ENCODE data around the gene MROH2A.

The MROH2A gene

DNA sequence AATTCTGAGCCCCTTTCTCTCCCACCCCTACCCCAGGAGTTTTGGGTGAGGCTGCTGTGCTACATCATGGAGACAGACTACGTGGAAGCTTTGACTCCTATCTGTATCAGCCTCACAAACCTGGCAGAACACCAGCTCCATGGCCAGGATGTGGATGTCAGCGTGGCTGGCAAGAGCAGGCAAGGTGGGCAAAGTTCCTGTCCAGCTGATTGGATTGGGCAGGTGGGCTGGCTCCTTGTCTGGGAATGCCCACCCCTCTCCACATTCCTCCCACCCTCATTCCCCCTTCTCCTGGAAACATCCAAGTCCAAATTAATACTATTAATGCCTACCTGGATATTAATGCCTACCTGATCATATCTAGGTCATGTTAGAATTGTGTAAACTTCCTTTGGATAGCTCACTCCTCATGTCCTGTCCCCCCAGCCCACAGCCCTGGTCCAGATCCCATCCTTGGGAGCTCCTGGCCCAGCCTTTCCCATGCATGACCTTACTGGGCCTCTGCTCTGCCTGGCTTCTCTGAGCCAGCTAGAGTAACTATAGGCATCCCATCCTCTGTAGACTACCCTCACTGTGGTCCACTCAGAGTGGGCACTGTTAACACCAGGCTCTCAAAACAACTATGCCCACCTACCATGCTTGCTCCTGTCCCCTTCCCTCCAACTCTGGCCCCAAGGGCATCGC is 24.1 kb downstream of the MROH2A start:
- DNase-seq (ENCODE audit: insufficient read length, low spot score) = no peak
- TF ChIP-seq, protein P1, sequence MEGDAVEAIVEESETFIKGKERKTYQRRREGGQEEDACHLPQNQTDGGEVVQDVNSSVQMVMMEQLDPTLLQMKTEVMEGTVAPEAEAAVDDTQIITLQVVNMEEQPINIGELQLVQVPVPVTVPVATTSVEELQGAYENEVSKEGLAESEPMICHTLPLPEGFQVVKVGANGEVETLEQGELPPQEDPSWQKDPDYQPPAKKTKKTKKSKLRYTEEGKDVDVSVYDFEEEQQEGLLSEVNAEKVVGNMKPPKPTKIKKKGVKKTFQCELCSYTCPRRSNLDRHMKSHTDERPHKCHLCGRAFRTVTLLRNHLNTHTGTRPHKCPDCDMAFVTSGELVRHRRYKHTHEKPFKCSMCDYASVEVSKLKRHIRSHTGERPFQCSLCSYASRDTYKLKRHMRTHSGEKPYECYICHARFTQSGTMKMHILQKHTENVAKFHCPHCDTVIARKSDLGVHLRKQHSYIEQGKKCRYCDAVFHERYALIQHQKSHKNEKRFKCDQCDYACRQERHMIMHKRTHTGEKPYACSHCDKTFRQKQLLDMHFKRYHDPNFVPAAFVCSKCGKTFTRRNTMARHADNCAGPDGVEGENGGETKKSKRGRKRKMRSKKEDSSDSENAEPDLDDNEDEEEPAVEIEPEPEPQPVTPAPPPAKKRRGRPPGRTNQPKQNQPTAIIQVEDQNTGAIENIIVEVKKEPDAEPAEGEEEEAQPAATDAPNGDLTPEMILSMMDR (IDR thresholded peaks at IDR 0.05; ENCODE audit: insufficient read depth, missing control alignments) = no peak
- no peak for FAIRE-seq

DNA sequence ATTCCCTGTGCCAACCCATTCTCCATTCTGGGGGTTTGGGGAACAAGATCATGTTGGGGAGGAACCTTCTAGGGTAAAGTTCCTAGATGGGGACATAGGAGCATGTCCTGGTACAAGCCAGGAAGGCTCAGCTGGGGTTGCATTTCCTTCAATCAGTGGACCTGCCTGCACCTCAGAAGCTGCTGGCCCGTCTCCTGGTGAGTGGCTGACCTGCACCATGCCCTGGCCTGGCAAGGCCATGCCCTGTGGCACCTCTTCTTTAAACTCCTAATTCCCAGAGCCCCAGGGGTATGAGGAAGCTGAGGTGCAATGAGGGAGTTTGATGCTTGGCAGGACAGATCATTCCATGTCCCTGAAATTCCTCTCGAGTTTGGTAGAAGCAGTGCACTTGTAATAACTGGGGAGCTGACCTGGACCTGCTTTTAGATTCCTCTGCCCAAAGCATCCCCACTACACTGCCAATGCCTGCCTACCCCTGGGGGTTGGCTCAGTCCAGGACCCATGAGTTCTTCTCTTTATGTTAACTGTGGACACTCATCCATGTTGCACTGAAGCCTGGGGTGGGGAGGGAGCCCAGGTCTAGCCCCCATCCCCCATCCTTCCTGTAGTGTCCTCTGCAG is 25.3 kb downstream of the MROH2A start:
- no peak for DNase-seq (ENCODE audit: insufficient read length, low spot score)
- no peak for FAIRE-seq
- TF ChIP-seq, protein P1 (IDR thresholded peaks at IDR 0.05; ENCODE audit: insufficient read depth, missing control alignments) = no peak

DNA sequence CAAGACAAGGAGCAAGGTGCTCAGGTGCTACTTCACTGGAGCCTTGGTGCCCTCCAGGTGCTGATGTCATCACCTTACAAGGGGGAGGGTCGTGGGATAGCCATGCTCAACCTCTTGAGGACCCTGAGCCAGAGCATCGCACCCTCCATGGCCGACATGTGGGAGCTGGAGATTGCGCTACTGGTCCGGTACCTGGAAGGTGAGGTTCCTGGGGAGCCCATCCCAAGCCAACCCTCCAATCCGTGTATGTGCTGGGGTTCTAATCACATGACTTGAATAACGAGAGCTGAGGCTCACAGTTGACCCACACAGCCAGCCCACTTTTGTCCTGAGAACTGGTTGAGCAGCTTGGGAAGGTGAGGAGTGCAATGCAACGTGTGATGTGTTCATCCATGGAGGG is 25.9 kb downstream of the MROH2A start:
- DNase-seq (ENCODE audit: insufficient read length, low spot score) = no peak
- TF ChIP-seq, protein P1 (IDR thresholded peaks at IDR 0.05; ENCODE audit: insufficient read depth, missing control alignments) = no peak
- FAIRE-seq = no peak

DNA sequence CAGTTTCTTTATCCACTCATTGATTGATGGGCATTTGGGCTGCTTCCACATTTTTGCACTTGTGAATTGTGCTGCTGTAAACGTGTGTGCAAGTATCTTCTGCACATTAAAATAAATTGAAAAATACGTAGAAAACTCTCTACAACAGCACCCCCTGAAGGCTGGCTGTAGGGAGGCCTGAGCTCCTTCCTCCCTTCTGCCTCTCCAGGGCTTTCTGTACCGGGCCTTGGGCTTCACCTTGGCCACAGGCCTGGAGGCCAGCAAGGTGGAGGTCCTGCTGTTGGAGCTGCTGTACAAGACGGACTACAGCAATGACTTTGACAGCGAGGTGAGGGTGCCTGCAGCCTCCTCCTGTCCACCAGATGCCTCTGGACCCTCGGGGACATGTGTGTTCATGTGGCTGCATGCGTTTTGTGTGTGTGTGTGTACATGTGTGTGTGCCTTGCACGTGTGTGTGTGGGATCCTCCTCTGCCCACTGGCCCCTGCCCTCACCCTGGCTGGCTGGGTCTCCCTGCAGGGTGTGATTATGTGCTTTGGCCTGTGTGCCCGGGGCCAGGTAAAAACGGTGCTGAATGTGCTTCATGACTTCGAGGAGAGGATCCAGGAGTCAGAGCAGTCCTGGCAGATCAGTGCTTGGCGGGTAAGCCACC is 29.2 kb downstream of the MROH2A start:
- no peak for FAIRE-seq
- DNase-seq (ENCODE audit: insufficient read length, low spot score) = no peak
- TF ChIP-seq, protein P1 (IDR thresholded peaks at IDR 0.05; ENCODE audit: insufficient read depth, missing control alignments) = no peak

DNA sequence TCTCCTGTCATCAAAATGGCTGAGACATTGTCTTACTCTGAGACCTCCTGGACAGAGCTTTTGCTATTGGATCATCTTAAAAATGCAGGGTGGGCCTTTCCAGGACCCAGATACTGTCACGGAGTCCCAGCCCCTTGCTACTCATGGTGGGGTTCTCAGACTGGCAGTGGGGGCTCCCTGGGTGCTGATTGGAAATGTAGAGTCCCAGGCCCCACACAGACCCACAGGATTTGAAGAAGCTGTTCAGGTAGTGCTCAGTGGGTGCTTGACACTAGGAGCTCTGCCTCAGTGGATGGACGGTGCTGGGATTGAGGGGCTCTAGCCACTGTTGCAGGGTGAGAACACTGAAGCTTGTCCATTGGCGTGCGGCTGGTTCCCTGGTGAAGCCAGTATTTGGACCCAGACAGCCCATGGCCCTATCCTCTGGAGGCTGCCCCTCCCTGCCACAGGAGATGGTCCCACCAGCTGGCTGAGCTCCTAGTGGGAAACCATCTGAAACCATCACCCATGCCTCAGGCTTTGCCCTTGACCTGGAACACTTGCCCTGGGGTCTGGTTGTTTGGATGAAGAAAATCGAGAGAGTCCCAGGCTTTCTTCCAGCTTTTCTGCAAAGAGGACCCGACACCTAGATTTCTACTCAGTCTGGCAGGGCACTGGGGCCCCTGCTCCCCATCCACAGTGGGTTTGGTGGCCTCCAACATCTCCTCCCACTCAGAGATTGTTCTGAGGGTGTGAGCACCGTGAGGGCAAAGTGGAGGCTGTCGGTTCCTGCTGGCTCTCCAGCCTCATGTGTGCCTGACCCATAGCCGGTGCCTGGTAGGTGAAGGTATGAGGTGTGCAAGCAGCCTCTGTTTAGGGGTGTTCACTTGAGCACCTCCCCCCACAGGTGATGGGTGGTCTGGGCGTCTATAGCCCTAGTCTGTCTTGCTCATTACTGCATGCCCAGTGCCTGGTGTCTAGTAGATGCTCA is 30.1 kb downstream of the MROH2A start:
- DNase-seq (ENCODE audit: insufficient read length, low spot score) (no peak), FAIRE-seq (no peak)
- TF ChIP-seq, protein P1 (IDR thresholded peaks at IDR 0.05; ENCODE audit: insufficient read depth, missing control alignments) = no peak

DNA sequence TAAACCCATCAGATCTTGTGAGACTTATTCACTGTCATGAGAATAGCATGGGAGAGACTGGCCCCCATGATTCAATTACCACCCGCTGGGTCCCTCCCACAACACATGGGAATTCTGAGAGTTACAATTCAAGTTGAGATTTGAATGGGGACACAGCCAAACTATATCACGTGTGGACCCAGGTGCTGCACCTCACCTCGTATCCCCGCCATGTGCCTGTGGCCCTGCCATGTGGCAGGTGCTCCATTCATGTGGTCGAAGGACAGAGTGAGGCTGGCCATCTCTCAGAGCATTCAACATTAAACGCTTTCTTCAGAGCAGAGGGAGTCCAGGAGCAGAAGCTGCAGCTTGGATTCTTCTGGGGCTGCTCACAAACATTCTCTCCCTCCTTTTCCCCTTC is 32.3 kb downstream of the MROH2A start:
- FAIRE-seq = no peak
- TF ChIP-seq, protein P1 (IDR thresholded peaks at IDR 0.05; ENCODE audit: insufficient read depth, missing control alignments) = no peak
- DNase-seq (ENCODE audit: insufficient read length, low spot score) = no peak
